SK-N-SH treated with all-trans-retinoic acid at 6 μM for 48 hours (cell line): ENCODE data around the gene FBXL13.

Experiments used
- RARB ChIP-seq: fragments of 250-450 bp; sonication (Bioruptor Pico); IDR thresholded peaks from 2 replicates; pipeline ENCODE4 v1.8.0; 2021; ENCODE audit warnings: mild to moderate bottlenecking, moderate library complexity
- SNAI2 ChIP-seq: fragments of 250-450 bp; sonication (Bioruptor Pico); IDR thresholded peaks from 2 replicates; pipeline ENCODE4 v1.5.0; 2020; ENCODE audit warnings: mild to moderate bottlenecking, moderate library complexity
- ZC3H10 ChIP-seq: fragments of 250-450 bp; sonication (Bioruptor Pico); IDR thresholded peaks from 2 replicates; pipeline ENCODE4 v1.5.1; 2021; ENCODE audit warnings: mild to moderate bottlenecking, moderate library complexity
- ZFP30 ChIP-seq: fragments of 450-650 bp; formaldehyde crosslinking; IDR thresholded peaks from 2 replicates; pipeline ENCODE4 v1.5.0; 2022; ENCODE audit warnings: mild to moderate bottlenecking, moderate library complexity
- TF ChIP-seq, protein P1 (sequence below): fragments of 250-450 bp; sonication (Bioruptor Pico); IDR thresholded peaks from 2 replicates; pipeline ENCODE4 v1.5.1; 2020; ENCODE audit warnings: low read depth, mild to moderate bottlenecking, moderate library complexity

DNA sequence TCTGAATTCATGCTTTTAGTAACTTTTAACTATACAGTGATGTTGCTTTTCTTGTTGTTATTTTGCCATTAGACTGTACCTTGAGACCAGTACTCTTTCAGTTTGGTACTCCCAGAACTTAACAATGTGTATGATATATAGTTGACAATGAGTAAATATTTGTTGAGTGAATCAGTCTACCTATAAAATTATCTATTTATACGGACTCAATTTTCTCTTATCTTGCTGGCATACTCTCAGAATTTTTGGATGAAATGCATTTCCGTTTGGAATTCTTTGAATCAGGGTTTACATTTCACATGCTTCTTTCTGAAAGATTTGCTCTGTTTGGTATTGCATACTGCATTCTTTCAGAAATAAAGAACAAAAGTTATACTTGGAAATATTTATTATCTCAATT, 209.6 kb downstream of the FBXL13 start:
- no peak for TF ChIP-seq ZC3H10 (CRISPR knock-in tag)
- TF ChIP-seq ZFP30: no peak
- TF ChIP-seq RARB (CRISPR knock-in tag): no peak
- TF ChIP-seq, protein P1, sequence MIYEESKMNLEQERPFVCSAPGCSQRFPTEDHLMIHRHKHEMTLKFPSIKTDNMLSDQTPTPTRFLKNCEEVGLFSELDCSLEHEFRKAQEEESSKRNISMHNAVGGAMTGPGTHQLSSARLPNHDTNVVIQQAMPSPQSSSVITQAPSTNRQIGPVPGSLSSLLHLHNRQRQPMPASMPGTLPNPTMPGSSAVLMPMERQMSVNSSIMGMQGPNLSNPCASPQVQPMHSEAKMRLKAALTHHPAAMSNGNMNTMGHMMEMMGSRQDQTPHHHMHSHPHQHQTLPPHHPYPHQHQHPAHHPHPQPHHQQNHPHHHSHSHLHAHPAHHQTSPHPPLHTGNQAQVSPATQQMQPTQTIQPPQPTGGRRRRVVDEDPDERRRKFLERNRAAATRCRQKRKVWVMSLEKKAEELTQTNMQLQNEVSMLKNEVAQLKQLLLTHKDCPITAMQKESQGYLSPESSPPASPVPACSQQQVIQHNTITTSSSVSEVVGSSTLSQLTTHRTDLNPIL (CRISPR knock-in tag): no peak
- TF ChIP-seq SNAI2 (CRISPR knock-in tag): no peak
